GM19239 (cell line): ENCODE measurements around the gene PROX1.

Experiments
- DNase-seq: peaks from one replicate; pipeline ENCODE4 v3.0.0; 2011; ENCODE audit warnings: low spot score; ENCODE audit not compliant: insufficient read length
- FAIRE-seq: peaks from 2 replicates; lab custom pipeline; 2011; peaks lifted over from hg19 to GRCh38; lab: Jason Lieb, UNC

PROX1 gene, protein sequence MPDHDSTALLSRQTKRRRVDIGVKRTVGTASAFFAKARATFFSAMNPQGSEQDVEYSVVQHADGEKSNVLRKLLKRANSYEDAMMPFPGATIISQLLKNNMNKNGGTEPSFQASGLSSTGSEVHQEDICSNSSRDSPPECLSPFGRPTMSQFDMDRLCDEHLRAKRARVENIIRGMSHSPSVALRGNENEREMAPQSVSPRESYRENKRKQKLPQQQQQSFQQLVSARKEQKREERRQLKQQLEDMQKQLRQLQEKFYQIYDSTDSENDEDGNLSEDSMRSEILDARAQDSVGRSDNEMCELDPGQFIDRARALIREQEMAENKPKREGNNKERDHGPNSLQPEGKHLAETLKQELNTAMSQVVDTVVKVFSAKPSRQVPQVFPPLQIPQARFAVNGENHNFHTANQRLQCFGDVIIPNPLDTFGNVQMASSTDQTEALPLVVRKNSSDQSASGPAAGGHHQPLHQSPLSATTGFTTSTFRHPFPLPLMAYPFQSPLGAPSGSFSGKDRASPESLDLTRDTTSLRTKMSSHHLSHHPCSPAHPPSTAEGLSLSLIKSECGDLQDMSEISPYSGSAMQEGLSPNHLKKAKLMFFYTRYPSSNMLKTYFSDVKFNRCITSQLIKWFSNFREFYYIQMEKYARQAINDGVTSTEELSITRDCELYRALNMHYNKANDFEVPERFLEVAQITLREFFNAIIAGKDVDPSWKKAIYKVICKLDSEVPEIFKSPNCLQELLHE

DNA sequence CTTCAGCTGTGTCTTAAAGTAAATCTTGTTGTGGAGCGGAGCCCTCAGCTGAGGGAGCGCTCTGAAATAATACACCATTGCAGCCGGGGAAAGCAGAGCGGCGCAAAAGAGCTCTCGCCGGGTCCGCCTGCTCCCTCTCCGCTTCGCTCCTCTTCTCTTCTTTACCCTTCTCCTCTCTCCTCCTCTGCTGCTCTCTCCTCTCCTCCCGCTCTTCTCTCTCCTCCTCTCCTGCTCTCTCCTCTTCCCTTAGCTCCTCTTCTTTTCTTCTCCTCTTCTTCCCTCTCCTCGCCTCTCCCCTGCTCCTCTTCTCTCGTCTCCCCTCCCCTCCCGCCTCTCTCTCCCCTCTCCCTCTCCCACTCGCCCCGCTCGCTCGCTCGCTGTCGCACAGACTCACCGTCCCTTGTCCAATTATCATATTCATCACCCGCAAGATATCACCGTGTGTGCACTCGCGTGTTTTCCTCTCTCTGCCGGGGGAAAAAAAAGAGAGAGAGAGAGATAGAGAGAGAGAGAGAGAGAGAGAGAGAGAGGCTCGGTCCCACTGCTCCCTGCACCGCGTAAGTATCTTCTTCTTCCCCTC lies at the start of gene PROX1:
Gene PROX1 (plus strand): TSS at position 47 of the 580 bp plus-strand sequence. CDS start 8,563 bp downstream, outside the sequence.
- DNase-seq (no peak), FAIRE-seq (no peak)

DNA sequence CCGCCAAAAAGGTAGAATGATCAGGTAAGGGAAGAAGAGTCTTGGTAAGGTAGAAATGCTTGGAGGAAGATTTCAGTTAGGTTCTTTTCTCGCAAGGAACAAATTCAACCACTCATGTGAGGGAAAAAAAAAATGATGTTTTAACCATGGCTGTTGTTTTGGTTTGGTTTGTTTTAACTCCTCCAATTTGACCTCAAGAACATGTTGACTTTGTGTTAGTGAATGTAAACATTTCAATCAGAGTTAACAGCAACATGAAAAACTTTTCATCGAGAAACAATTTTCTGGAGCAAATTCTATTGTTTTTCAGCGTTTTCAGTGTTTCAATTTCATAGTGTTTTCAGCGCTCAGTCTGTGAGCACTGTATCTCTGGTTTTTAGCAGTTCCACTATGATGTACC lies 49.0 kb upstream of the PROX1 start:
- DNase-seq (no peak), FAIRE-seq (no peak)

DNA sequence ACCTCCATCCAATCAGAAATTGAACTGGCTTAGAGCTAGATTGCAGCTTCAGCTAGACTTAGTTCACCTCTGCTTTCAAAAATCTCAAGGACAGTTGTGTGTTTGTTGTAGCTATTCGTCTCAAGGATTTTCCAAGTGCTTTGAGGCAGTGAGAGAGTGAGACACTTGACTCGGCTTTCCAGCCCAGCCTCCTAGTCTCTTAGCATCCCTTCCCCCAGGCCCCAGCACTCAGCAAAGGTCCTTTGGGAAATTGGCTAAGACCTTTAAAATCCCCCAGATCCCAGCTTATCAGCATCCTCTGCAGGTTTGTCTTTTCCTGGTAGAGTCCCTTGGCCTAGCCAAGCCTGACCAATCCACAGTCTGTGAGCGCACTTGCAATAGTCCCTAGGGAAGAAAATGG lies 47.9 kb upstream of the PROX1 start:
- DNase-seq = no peak
- FAIRE-seq = no peak

DNA sequence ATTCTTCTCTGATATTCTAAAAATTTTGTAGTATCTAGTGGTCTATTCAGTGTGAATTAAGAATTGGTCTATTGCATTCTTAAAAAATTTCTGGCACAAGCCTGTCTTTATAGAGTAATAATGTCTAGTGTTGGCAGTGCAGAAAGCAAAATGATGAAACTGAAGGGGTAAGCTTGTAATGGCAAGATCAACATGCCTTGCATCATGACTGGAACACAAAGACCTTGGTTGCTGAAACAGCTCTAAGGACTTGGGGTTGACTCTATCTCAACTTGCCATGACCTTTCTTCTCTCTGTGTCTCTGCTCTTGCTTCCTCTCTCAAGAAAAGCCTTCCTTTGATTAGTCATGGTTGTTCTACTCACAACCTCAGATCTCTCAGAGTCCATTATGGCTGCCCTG lies 46.8 kb upstream of the PROX1 start:
- DNase-seq (no peak), FAIRE-seq (no peak)

DNA sequence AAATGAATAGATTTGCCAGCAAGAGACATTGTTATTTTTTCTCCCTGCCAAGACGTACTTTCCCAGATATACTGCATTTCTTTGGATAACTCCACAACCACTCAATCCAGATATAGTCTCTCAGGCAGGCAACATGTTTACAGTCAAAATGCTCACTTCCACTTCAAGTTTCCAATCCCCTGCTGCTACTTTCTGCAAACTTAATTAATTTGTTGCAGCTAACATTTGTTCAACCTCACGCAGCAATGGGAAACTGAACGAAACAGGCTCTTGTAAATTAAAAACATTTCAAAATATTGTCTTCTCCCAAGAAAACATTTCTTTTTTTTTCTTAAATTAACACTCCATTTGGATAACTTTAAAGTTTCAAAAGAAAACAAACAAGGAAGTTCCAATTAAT lies 45.7 kb upstream of the PROX1 start:
- DNase-seq (no peak), FAIRE-seq (no peak)

DNA sequence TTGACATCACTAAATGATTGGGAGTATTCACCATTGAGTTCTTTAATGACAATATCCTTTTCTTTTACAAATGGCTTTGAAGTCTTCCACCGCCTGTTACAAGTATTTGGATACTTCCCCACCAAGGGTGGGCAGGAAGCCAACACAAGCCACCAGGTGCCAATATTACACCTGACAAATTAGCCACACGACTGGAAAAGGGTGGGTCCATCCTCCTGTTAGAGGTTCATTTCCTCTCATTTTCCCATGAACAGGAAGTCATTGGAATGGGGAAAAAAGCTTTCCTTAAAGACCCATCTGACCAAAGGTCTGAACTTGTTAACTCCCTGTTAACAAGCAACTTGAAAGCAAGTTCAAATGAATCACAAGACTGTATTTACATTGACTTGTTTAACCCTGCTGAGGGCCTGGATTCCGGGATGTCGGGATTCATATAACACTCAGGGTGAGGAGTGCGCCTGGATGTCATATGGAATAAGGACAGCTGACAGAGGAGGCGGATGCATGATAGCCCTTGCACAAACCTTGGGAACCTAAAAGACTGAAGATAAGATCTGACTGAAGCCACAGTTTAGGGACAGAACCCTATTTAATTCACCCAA lies 40.5 kb upstream of the PROX1 start:
- no peak for FAIRE-seq
- DNase-seq = no peak

DNA sequence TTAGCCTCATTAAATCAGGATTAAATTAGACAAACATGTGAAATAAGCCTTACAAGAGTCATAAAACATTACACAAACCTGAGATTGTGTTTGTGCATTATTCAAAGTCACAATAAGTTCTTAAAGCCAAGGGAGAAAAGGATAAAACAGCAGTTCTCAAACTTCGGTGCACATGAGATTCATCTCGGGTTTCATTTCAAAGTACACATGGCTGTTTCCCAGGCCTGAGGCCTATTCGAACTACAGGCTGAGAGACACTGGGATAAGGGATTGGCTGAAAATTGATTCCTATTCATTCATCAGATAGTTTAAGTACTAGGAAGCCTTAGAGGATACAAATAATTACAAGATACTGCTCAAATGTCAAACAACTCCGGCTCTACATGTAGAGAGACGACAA lies 35.9 kb upstream of the PROX1 start:
- DNase-seq = no peak
- no peak for FAIRE-seq

DNA sequence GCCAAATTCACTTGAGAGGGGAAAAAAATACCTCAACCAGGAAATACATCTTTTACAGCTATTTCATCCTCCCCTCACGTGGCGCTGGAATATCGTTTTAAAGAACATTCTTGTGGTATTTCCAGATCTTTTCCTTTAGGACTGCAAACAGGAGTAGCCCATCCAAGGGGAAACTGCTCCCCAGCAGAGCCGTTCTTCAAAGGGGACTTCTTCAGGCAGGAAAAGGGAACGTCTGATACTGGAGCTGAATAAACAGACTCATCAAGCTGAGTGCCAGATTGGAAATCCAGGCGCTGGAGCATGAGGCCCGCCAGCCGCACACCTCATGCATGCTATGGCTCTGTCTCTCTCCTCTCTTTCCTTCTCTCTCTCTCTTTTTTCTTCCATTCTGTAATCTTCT lies 34.0 kb upstream of the PROX1 start:
- FAIRE-seq = no peak
- DNase-seq = no peak

DNA sequence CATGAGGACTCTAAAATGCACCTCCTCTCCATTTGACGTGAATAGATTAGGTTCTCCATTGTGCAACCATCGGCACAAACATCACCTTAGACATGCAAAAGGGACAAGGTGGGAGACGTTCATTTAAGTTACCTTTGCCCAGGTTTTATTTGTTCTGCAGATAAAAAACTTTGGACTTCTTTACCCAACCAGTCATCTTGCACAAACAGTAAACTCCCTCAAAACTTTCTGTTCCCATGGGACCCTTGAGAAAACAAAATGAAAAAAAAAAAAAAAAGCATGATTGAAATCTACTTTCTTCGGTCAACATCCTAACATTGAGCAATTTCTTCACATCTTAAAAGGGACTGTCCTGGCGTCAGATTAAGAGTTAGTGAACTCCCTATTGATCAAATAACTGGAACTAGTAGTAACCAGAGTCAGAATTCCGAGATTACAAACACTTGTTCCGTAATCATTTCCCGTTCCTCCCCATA lies 31.4 kb upstream of the PROX1 start:
- FAIRE-seq (no peak), DNase-seq (no peak)

DNA sequence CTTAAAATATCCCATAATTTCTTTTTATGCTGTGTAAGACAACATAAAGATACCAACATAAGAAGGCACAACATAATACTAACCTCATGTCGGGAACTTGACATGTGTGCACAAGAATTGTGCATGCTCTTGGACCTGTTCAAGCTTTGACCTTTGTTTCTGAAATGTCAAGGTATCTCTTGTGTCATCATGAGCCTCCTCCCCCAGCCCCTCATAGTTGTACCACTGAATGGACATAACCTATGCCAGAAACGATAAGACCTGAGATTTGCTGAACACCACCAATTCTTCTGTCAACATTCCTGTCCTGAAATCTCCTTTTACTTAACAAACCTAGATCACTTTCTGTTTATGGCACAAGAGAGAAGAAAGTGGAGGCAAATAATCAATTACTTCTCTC lies 29.4 kb upstream of the PROX1 start:
- DNase-seq (no peak), FAIRE-seq (no peak)

DNA sequence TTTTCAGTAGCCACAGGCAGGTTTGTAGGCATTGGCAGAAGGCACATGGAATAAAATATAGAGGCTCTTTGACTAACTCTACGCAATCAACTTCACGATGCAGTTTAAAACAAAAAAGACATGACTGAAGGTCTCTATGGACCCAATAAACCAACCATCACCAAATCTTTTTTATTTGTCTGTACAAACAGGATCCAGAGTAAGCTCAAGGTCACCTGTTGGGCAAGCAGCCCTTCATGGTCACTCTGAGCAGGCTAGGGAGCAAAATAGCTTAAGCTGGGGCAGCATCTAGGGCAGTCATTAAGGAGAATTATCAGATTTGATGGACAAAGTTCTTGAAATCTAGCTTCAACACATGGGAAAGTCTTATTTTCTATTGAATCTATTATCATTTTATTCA lies 26.8 kb upstream of the PROX1 start:
- FAIRE-seq = no peak
- no peak for DNase-seq

DNA sequence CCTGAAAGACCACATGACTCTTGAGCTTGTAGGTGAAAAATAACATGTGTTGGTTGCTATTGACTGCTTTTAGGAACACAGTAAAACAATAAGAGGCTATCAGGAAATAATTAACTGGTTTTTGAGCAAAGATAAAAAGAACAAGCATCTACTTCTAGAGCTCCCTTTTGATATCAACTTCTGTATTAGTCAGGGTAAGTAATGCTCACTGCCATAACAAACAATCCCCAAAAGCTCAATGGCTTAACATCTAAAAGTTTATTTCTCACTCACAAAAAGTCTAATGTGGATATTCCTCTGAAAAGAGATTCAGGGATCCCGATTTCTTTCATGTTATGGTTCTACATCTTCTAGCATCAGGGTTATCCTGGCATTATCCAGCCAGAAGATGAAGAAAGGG lies 25.3 kb upstream of the PROX1 start:
- no peak for FAIRE-seq
- DNase-seq = no peak

DNA sequence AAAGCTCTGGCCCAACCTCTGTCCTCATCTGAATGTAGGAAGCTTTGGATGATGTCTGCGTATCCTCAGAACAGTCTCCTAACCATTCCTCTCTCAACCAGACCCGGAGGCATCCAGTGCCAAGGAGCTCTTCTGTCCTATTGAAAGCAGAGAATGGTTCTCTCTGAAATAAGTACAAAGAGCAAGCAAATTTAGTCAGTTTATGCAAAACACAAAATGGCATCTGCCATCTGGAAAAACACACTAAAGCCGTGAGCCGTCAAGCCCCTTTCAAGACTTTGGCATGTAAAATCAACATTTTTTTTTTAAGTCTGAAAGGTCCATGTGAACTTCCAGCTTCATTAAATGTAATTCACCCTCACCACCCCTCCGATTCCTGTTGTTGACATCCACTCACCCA lies 21.7 kb upstream of the PROX1 start:
- DNase-seq (no peak), FAIRE-seq (no peak)

DNA sequence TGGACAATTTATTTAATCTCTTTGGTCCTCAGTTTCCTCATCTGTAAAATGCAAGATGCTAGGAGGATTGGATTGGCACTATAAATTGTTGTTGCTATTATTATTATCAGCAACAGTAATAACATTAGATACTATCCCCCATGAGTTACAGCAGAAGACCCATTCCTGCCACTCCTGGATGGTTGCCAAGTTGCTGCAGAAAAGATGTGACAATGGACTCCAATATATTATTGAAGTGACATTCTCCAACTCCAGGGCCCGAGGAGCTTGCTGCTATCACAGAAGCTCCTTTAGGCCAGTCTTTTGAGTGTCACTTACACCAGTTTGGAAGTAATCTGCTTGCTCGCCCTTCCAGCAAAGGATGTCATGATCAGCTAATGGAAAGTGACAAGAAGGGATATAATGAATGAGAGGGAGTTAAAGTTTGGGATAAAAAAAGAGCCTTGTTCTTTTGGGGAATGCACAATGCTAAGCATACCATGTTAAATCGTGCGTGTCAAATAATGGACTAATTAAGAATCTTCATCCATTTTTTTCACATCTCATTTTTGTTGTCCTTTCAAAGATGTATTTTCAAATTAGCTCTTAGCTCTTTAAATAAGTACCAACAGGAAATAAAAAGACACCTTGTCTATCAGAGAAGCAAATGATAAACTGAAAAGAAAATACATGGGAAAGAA lies 19.5 kb upstream of the PROX1 start:
- DNase-seq (no peak), FAIRE-seq (no peak)

DNA sequence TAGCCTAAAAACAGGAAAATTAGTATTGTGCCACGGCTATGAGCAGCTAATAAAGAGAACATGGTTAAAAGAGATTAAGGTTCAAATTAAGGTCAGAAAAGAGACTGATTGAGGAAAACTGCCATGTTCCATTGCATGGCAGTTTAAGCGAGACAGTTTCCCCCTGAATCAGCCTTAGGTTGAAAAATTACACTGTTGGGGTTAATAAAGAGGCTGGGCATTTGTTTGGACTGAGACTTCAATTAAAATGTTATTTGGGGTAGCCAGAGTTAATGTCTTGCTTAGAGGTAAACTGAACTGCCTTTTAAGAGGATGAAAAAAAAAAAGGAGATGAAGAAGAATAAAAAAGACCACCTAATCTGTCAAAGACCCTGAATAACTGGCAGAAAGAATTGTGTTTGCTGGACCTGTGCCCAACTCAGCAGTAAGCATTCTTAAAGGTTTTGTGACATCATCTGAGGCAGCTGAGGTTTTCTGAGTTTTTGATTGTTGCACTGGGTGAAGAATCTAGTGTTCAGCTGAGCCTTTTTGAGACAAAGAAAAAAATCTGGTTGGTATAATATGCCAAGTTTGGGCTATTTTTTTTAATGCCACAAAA lies 17.7 kb upstream of the PROX1 start:
- FAIRE-seq (no peak), DNase-seq (no peak)

DNA sequence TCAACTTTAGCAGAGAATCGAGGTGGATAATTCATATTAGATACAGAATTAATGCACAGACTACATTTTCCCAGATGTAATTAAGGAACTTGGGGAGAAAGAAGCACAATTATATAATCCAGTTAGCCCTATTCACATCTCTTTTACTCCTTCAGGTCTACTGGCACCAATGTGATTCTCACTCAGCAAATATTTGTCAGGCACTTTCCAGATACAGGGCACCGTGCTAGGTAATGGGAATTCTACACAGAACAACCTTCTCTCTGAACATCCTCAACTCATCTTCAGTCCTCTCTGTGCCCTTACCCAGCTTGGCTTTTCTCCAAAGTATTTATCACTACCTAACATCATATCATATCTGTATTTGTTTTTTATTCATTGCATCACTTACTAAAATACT lies 15.6 kb upstream of the PROX1 start:
- DNase-seq (no peak), FAIRE-seq (no peak)

DNA sequence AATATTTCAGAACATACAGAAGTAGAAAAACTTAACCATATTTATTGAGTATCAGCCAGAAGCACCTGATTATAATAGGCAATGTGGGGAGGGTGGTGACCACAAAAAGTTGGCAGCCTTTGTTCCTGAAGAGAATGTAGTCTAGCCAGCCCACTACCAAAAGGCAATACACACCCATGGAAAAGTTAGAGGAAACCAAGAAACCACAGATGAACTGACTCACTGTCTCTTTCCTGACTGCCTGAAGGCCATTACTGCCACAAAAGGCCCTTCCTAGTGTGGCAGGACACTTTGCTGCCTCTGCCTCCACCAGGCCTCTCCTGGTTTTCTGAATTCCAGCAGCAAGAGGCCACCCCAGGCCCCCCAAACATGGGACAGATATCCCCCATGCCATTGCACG lies 14.6 kb upstream of the PROX1 start:
- DNase-seq (no peak), FAIRE-seq (no peak)

DNA sequence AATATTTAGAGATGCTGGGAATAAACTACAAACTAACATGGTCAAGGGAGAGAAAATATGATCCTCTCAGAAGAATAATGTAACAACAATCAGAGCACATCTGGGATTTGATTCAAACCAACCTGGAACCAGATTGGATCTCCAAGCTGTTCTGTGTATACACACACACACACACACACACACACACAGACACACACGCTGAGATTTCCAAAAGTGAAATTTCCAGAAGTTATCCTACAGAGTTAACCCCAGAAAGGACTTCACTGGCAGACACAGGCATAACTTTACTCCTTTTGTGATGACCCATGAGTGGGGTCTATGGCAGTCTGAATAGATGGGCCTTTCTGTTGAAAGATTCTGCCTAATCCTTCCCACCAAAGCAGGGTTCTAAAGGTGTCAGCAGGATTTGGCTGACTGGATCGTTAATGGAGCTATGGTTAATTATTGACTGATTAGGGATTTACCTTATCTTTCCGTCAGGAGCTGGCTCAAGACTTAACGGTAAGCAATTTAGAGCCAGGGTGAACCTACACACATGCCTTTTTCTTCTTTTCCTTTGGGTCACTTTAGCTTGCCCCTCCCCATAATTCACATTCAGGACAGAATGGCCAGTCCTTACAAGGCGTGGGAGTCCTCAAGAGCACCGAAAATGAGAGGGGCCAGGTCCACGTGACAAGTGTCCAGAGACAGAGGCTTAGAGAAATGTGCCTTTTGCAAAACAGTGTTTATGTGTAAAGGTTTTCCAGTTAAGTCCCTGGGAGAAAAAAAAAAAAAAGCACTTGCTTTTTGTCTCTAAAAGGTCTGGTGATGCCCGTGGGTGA lies 10.9 kb upstream of the PROX1 start:
- FAIRE-seq = no peak
- DNase-seq = no peak

DNA sequence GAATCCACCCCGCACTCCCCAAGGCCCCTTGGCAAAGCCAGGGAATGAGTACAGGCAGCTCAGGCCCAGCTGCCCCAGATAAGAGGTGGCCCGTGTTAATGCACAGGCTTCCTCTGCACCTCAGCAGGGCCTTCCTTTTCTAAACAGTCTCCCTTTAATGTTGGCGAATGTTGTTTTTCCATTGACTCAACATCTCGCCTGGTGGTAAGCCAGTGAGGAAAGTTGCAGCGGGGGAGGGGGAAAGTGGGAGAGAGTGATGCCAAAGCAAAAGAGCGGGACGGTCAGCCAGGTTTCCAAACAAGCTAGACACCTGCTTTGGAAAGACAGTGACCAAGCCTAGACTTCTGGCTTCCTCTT lies 10.3 kb upstream of the PROX1 start:
- no peak for DNase-seq
- no peak for FAIRE-seq
